Stomach (tissue), 4 donors: Measurements from ENCODE around the gene TRABD2B.

Experiments used
- EP300 ChIP-seq: sonication (generic); formaldehyde crosslinking; IDR thresholded peaks from one replicate; pipeline ENCODE4 v1.6.1; 2017; ENCODE audit warnings: antibody characterized with exemption
- POLR2A ChIP-seq, 4 donors: fragments of 450-650 bp; IDR thresholded peaks; one replicate each; pipeline ENCODE4 v1.6.1; 2016; ENCODE audit warnings: antibody characterized with exemption in 4 of 4, control low read depth in 2 of 4, mild to moderate bottlenecking in 1 of 4, moderate library complexity in 1 of 4
- TF ChIP-seq, protein P1 (sequence below), 7 experiments: fragments of 450-650 bp in 4 of 7; fragments of 200-600 bp in 3 of 7; sonication (generic) in 3 of 7; IDR thresholded peaks; one replicate each; pipeline ENCODE4 v1.5.1; 2016 to 2019; ENCODE audit warnings: antibody characterized with exemption in 7 of 7, control low read depth in 2 of 7, mild to moderate bottlenecking in 1 of 7

DNA sequence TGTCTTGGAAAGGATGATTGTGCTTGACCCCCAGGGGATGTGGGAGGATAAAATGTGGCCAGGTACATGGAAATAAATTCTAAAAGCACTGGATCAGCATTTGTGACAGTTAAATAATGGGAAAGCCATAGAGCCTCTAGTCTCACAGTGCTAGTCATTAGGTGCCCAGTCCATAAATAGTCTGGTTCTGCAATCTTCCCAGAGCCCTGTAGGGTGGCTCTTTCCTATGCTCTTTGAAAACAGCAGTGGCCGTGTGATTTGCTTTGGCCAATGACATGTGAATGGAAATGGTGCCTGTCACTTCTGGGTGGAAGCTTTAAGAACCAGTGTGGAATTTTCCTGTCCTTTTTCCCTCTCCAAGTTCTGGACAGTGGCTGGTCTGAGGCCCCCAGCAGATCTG lies 113.2 kb downstream of the TRABD2B start:
- no peak for TF ChIP-seq POLR2A (IDR thresholded peaks at IDR 0.05)
- TF ChIP-seq, protein P1, sequence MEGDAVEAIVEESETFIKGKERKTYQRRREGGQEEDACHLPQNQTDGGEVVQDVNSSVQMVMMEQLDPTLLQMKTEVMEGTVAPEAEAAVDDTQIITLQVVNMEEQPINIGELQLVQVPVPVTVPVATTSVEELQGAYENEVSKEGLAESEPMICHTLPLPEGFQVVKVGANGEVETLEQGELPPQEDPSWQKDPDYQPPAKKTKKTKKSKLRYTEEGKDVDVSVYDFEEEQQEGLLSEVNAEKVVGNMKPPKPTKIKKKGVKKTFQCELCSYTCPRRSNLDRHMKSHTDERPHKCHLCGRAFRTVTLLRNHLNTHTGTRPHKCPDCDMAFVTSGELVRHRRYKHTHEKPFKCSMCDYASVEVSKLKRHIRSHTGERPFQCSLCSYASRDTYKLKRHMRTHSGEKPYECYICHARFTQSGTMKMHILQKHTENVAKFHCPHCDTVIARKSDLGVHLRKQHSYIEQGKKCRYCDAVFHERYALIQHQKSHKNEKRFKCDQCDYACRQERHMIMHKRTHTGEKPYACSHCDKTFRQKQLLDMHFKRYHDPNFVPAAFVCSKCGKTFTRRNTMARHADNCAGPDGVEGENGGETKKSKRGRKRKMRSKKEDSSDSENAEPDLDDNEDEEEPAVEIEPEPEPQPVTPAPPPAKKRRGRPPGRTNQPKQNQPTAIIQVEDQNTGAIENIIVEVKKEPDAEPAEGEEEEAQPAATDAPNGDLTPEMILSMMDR (IDR thresholded peaks at IDR 0.05): no peak
- no peak for TF ChIP-seq EP300
